IMR-90 (cell line): Measurements from ENCODE around the gene SPPL3. TPM values are rescaled to one million over a fixed set of nuclear protein-coding genes. Genes with fewer than 3 reads are reported as not detected.

Experiments used
- ATAC-seq: fragments of 200-7000 bp; cut with Tn5 transposase; 2 replicates; pipeline ENCODE4 v1.9.1; 2020; ENCODE audit warnings: low read depth, mild to moderate bottlenecking, moderate library complexity
- BruUV-seq: library from RNA; stranded (reverse); fragments of 400-500 nt; replicated peaks from 2 replicates; lab custom pipeline; 2021; lab: Mats Ljungman, UMichigan
- CTCF ChIA-PET: fragments of 300-600 bp; formaldehyde crosslinking; extraction: SDS; loops from one replicate; lab custom pipeline; 2021; ENCODE audit warnings: antibody characterized with exemption; lab: Yijun Ruan, JAX
- POLR2A ChIA-PET: fragments of 300-600 bp; sonication (Branson Sonifier 250); formaldehyde crosslinking; loops from one replicate; lab custom pipeline; 2022; ENCODE audit warnings: antibody characterized with exemption; ENCODE audit not compliant: unreplicated experiment; lab: Charles Lee
- DNase-seq: peaks from one replicate; pipeline ENCODE4 v3.0.0; 2013
- H2AFZ ChIP-seq: replicated peaks from 2 replicates; pipeline ENCODE3; 2013; ENCODE audit warnings: low read length, mild to moderate bottlenecking; ENCODE audit not compliant: poor library complexity
- H2AK5ac ChIP-seq: 2 replicates; pipeline ENCODE4 v1.6.1; 2013; ENCODE audit warnings: low read depth, low read length, inconsistent platforms
- H2AK9ac ChIP-seq: replicated peaks from 2 replicates; pipeline ENCODE3; 2013; ENCODE audit warnings: mild to moderate bottlenecking, low read depth, low read length, moderate library complexity; ENCODE audit not compliant: poor library complexity
- H2BK120ac ChIP-seq: 2 replicates; pipeline ENCODE4 v1.6.1; 2013; ENCODE audit warnings: low read depth, low read length, inconsistent platforms
- H2BK15ac ChIP-seq: 3 replicates; pipeline ENCODE4 v1.6.1; 2013; ENCODE audit warnings: low read depth, low read length, inconsistent platforms
- H2BK20ac ChIP-seq: 2 replicates; pipeline ENCODE4 v1.6.1; 2013; ENCODE audit warnings: low read depth, mild to moderate bottlenecking, inconsistent platforms, low read length, moderate library complexity
- H2BK5ac ChIP-seq: 2 replicates; pipeline ENCODE4 v1.6.1; 2013; ENCODE audit warnings: mild to moderate bottlenecking, low read depth, low read length, inconsistent platforms; ENCODE audit not compliant: poor library complexity, severe bottlenecking
- H3K14ac ChIP-seq: replicated peaks from 2 replicates; pipeline ENCODE4 v1.6.1; 2013; ENCODE audit warnings: low read depth, low read length, inconsistent platforms
- H3K18ac ChIP-seq: 2 replicates; pipeline ENCODE4 v1.6.1; 2013; ENCODE audit warnings: low read depth, low read length, control low read depth
- H3K23ac ChIP-seq: 2 replicates; pipeline ENCODE4 v1.6.1; 2013; ENCODE audit warnings: low read depth, low read length, inconsistent platforms
- H3K27ac ChIP-seq: 2 replicates; pipeline ENCODE4 v1.5.1; 2013; ENCODE audit warnings: mild to moderate bottlenecking, control low read depth, low read length; ENCODE audit not compliant: insufficient read depth
- H3K27me3 ChIP-seq: 2 replicates; pipeline ENCODE4 v1.6.1; 2013; ENCODE audit warnings: low read length; ENCODE audit not compliant: control insufficient read depth, insufficient read depth
- H3K36me3 ChIP-seq: 2 replicates; pipeline ENCODE4 v1.6.1; 2013; ENCODE audit warnings: low read length, mixed read lengths; ENCODE audit not compliant: control insufficient read depth, insufficient read depth
- H3K4ac ChIP-seq: 2 replicates; pipeline ENCODE4 v1.6.1; 2013; ENCODE audit warnings: low read depth, low read length, inconsistent platforms
- H3K4me1 ChIP-seq: 2 replicates; pipeline ENCODE4 v1.6.1; 2013; ENCODE audit warnings: low read length, mixed read lengths; ENCODE audit not compliant: control insufficient read depth, insufficient read depth
- H3K4me2 ChIP-seq: 2 replicates; pipeline ENCODE4 v1.6.1; 2013; ENCODE audit warnings: low read depth, mild to moderate bottlenecking, control low read depth, low read length, moderate library complexity
- H3K4me3 ChIP-seq: 2 replicates; pipeline ENCODE4 v1.5.1; 2013; ENCODE audit warnings: low read depth, mild to moderate bottlenecking, control low read depth, low read length, moderate library complexity; ENCODE audit not compliant: insufficient read depth
- H3K56ac ChIP-seq: 2 replicates; pipeline ENCODE4 v1.6.1; 2013; ENCODE audit warnings: low read length, inconsistent platforms; ENCODE audit not compliant: insufficient read depth; ENCODE audit errors: extremely low read depth
- H3K79me1 ChIP-seq, 2 experiments: 2 replicates each; pipeline ENCODE4 v1.6.1; 2013; ENCODE audit warnings: low read length in 2 of 2, inconsistent platforms in 1 of 2, low read depth in 1 of 2
- H3K9ac ChIP-seq: 2 replicates; pipeline ENCODE4 v1.6.1; 2013; ENCODE audit warnings: low read depth, low read length, control low read depth
- H3K9me1 ChIP-seq: 2 replicates; pipeline ENCODE4 v1.6.1; 2013; ENCODE audit warnings: low read length, inconsistent platforms; ENCODE audit not compliant: insufficient read depth
- H3K9me3 ChIP-seq: 2 replicates; pipeline ENCODE4 v1.6.1; 2013; ENCODE audit warnings: low read length; ENCODE audit not compliant: control insufficient read depth, insufficient read depth
- H4K20me1 ChIP-seq: 2 replicates; pipeline ENCODE4 v1.6.1; 2013; ENCODE audit warnings: low read length, inconsistent platforms; ENCODE audit not compliant: insufficient read depth
- H4K5ac ChIP-seq: 2 replicates; pipeline ENCODE4 v1.6.1; 2013; ENCODE audit warnings: mild to moderate bottlenecking, low read depth, low read length, control low read depth
- H4K8ac ChIP-seq, 2 experiments: 2 replicates each; pipeline ENCODE4 v1.6.1; 2013; ENCODE audit warnings: low read depth in 2 of 2, low read length in 2 of 2, control low read depth in 1 of 2, inconsistent platforms in 1 of 2
- H4K91ac ChIP-seq: 2 replicates; pipeline ENCODE4 v1.6.1; 2013; ENCODE audit warnings: low read depth, low read length, inconsistent platforms; ENCODE audit not compliant: insufficient read depth
- MAZ ChIP-seq: IDR thresholded peaks from 2 replicates; pipeline ENCODE4 v1.6.1; 2012; ENCODE audit warnings: low read depth, mild to moderate bottlenecking, low read length, improper control_type of control experiment, moderate library complexity, borderline replicate concordance
- NFE2L2 ChIP-seq: fragments of 150-350 bp; IDR thresholded peaks from 2 replicates; pipeline ENCODE4 v1.6.1; 2016; ENCODE audit warnings: low read depth, mild to moderate bottlenecking, low read length
- USF2 ChIP-seq: fragments of 150-350 bp; IDR thresholded peaks from 2 replicates; pipeline ENCODE4 v1.6.1; 2017; ENCODE audit warnings: mild to moderate bottlenecking, antibody characterized with exemption, low read length, low read depth
- WGBS, 2 experiments: methylation state at CpG; one replicate each; pipeline versions ENCODE4 v1.1.5 to v1.1.7; 2013; ENCODE audit warnings: missing lambda C conversion rate in 2 of 2; ENCODE audit not compliant: insufficient read length in 1 of 2; ENCODE audit errors: extremely low coverage in 2 of 2; 5-methylcytosine and 5-hydroxymethylcytosine counted together
- dilution Hi-C: fragments of 300-500 bp; cut with HindIII; formaldehyde crosslinking; loops from one replicate; pipeline ENCODE4 v1.14.3; 2018; ENCODE audit warnings: low sequenced_read_pairs; ENCODE audit not compliant: unreplicated experiment
- in situ Hi-C: fragments of 300-500 bp; cut with MboI; formaldehyde crosslinking; loops from 3 replicates; pipeline ENCODE4 v1.14.3; 2019; ENCODE audit warnings: low sequenced_read_pairs, inconsistent platforms, mixed read lengths
- intact Hi-C: fragments of 100-400 bp; cut with micrococcal nuclease; formaldehyde crosslinking; loops from 2 replicates; pipeline ENCODE4 v1.10.0; 2022
- polyA plus RNA-seq, 3 experiments: library from polyadenylated mRNA; depleted of rRNA; stranded (reverse); fragments of >200 nt; gene quantifications; 2 replicates each; pipeline ENCODE4 v1.2.3, GENCODE V29; 2012; ENCODE audit warnings: low replicate concordance in 1 of 3
- total RNA-seq: library from RNA; depleted of rRNA; stranded (reverse); fragments of >200 nt; gene quantifications from 2 replicates; pipeline ENCODE4 v1.2.3, GENCODE V29; 2012

Gene SPPL3
- total and polyA plus RNA-seq, 2 of the 4 experiments (the other 2 are of a cell fraction): 1.6 to 18.0 TPM

- Histone ChIP-seq H3K27me3 (no peaks in the 10 kb centered on the region), H4K20me1 (peaks cover 20% of the 10 kb centered on the region), H3K4me2 (no peak overlapping the region), H3K23ac (no peak overlapping the region), H3K36me3 (no peaks in the 10 kb centered on the region), H2BK15ac (no peak overlapping the region), H3K14ac (no peak overlapping the region), H4K5ac (no peak overlapping the region), H2BK120ac (no peak overlapping the region), H2AK5ac (no peak overlapping the region), H3K4ac (no peak overlapping the region), H2AFZ (no peak overlapping the region), H3K9ac (no peak overlapping the region), H3K56ac (no peak overlapping the region), H3K4me3 (no peak overlapping the region), H2BK5ac (no peak overlapping the region), H3K27ac (no peak overlapping the region), H3K4me1 (no peaks in the 10 kb centered on the region), H4K91ac (no peak overlapping the region), H3K79me1 (peaks cover 20 to 41% of the 10 kb centered on the region in 2 experiments), H3K18ac (no peak overlapping the region), H2AK9ac (no peak overlapping the region), H3K9me1 (peaks cover 2% of the 10 kb centered on the region; the same call in 1 of the 2 replicates), H4K8ac (no peak overlapping the region), H3K9me3 (no peaks in the 10 kb centered on the region), H2BK20ac (no peak overlapping the region)
- dilution Hi-C loops (no loop called here), intact Hi-C loops (no loop called here), in situ Hi-C loops (no loop called here)
- no CpG with 5 or more reads among the region's 3 CpGs for WGBS, 2 experiments
- BruUV-seq: no TSS peak
- TF ChIP-seq NFE2L2 (no peak), MAZ (no peak), USF2 (no peak)
- DNase-seq (no peak), ATAC-seq (no peak)
- POLR2A ChIA-PET: no interaction called here
- CTCF ChIA-PET: no interaction called here
Measured at GRCh38 chr12:120879718-120880300, 24.3 kb downstream of the SPPL3 start.
